Cardiac muscle cell (in vitro differentiated cells and primary cell): Measurements from ENCODE around the gene POLDIP3. TPM values are rescaled to one million over a fixed set of nuclear protein-coding genes. Genes with fewer than 3 reads are reported as not detected.

ENCODE experiments used
- DNase-seq, 2 donors: peaks; one replicate each; pipeline versions ENCODE4 v3.0.0 to v3.0.0-alpha.2; 2010 to 2017; ENCODE audit warnings: low read depth in 1 of 2, low spot score in 1 of 2
- H3K27ac ChIP-seq: fragments of 200-600 bp; sonication (generic); 2 replicates; pipeline ENCODE4 v1.5.1; 2016
- H3K27me3 ChIP-seq: fragments of 200-600 bp; sonication (generic); 2 replicates; pipeline ENCODE4 v1.6.0; 2016; ENCODE audit warnings: control low read depth
- H3K36me3 ChIP-seq: fragments of 200-600 bp; sonication (generic); 2 replicates; pipeline ENCODE4 v1.5.1; 2016; ENCODE audit warnings: control low read depth
- H3K4me1 ChIP-seq: fragments of 200-600 bp; sonication (generic); 2 replicates; pipeline ENCODE4 v1.8.1; 2017; ENCODE audit warnings: low read depth, mild to moderate bottlenecking, mixed run types
- H3K4me3 ChIP-seq: fragments of 200-600 bp; sonication (generic); 2 replicates; pipeline ENCODE4 v1.5.1; 2016; ENCODE audit warnings: mild to moderate bottlenecking
- H3K9me3 ChIP-seq: fragments of 200-600 bp; sonication (generic); 2 replicates; pipeline ENCODE4 v1.5.1; 2017; ENCODE audit warnings: low read depth, mild to moderate bottlenecking, control low read depth
- polyA plus RNA-seq: library from polyadenylated mRNA; unstranded; fragments of >200 nt; fragmentation: Nextera tagmentation; extraction: Ambion mirVana; gene quantifications from 2 replicates; pipeline ENCODE4 v1.2.1, GENCODE V29; 2016
- total RNA-seq: library from RNA; depleted of rRNA; stranded (reverse); fragments of >200 nt; gene quantifications from 2 replicates; pipeline ENCODE4 v1.2.3, GENCODE V29; 2016
- TF ChIP-seq, protein P1 (sequence below): IDR thresholded peaks from 2 replicates; pipeline ENCODE4 v1.5.1; 2012; ENCODE audit warnings: low read depth, mild to moderate bottlenecking, low read length

The POLDIP3 gene, protein sequence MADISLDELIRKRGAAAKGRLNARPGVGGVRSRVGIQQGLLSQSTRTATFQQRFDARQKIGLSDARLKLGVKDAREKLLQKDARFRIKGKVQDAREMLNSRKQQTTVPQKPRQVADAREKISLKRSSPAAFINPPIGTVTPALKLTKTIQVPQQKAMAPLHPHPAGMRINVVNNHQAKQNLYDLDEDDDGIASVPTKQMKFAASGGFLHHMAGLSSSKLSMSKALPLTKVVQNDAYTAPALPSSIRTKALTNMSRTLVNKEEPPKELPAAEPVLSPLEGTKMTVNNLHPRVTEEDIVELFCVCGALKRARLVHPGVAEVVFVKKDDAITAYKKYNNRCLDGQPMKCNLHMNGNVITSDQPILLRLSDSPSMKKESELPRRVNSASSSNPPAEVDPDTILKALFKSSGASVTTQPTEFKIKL
- total RNA-seq = 41.5 and 58.8 TPM in 2 replicates
- polyA plus RNA-seq = 63.1 and 92.3 TPM in 2 replicates

DNA sequence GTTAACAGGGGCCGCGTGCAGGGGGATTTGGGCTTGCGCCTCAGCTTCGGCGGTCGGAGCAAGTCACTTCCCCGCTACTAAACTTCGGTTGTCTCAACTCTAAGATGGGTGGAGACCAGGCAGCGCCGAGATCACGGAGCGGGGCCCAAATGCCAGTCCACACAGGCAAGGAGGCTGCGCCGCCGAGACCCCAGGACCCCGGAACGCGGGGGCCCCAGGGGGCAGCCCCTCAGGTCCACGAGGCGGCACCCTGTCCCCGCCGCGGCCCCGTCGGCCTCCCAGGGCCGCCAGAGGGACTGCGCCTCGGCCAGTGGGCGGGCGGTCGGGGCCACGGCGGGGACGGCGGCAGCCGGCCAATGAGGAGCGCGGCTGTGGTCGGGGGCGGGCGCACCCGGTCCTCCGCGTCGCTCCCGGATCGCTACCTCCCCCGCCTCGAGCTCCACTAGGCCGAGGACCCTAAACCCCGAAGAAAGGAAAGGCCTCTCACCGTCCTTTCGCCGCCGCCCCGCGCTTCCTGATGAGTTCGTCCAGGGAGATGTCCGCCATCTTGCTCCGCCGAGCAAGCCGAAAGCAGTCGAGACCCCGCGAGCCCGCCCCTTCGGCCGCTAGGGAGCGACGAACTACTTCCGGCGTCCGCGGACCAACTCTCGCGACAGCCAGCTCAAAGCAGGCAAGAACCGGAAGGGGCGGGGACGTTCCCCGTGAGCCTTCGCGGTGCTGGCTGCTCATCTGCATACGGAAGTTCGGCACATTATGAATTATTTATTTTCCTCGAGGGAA, at the start of gene POLDIP3:
TSS of gene POLDIP3 (minus strand) at position 572 of the 780 bp plus-strand sequence. CDS start at position 546, 26 bp downstream.
- peaks cover 8% of the 10 kb centered on the region for H3K4me1 ChIP-seq
- H3K9me3 ChIP-seq = no peaks in the 10 kb centered on the region
- H3K36me3 ChIP-seq = no peaks in the 10 kb centered on the region
- H3K4me3 ChIP-seq = peak within 1 kb of the TSS; percentile 79
- TF ChIP-seq, protein P1, sequence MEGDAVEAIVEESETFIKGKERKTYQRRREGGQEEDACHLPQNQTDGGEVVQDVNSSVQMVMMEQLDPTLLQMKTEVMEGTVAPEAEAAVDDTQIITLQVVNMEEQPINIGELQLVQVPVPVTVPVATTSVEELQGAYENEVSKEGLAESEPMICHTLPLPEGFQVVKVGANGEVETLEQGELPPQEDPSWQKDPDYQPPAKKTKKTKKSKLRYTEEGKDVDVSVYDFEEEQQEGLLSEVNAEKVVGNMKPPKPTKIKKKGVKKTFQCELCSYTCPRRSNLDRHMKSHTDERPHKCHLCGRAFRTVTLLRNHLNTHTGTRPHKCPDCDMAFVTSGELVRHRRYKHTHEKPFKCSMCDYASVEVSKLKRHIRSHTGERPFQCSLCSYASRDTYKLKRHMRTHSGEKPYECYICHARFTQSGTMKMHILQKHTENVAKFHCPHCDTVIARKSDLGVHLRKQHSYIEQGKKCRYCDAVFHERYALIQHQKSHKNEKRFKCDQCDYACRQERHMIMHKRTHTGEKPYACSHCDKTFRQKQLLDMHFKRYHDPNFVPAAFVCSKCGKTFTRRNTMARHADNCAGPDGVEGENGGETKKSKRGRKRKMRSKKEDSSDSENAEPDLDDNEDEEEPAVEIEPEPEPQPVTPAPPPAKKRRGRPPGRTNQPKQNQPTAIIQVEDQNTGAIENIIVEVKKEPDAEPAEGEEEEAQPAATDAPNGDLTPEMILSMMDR = peak; percentile 24
- H3K27me3 ChIP-seq = no peaks in the 10 kb centered on the region
- peak within 1 kb of the TSS; percentile 99 for H3K27ac ChIP-seq
- peak; percentile 99 for DNase-seq

DNA sequence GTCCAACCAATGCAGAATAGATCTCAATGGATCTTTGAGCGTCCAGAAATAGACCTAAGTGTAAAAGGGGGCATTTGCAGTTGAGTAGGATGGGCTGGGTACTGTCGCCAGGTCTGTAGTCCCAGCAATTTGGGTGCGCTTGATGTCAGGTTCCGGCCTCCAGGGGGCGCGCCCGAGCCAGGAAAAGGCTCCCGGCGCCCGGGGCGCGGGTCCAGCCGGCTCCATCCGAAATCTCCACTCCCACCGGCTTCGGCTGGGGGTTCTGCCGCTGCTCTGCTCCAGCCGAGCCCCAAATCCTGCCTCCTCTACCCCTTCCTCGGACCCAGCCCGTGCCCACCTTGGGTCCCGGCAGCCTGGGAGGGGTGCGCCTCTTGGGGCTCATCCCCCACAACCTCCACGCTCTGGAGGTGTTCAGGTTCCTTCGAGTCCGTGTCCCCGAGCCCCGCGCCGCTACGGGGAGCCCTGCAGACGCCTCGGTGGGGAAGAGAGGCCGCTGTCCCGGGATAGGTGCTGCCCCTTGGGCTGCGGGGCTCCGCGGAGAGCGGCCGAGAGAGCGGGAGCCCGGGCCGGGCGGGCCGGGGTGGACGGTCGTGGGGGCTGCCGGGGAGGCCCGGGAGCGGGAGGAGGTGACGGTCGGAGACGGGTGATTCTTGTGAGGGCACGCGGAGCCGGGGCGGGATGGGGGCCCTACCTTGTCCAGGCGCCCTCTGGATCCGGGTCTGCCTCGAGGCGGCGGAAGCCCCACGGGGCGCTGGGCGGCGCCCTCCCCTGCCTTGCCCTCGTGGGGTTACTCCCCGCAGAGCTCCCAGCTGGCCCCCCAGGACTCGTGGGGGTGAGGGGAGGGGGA, 47.5 kb upstream of the POLDIP3 start:
- Histone ChIP-seq H3K36me3 (no peaks in the 10 kb centered on the region), H3K4me1 (no peaks in the 10 kb centered on the region), H3K4me3 (peak overlapping the region; percentile 39), H3K27ac (no peak overlapping the region), H3K27me3 (peaks cover 28% of the 10 kb centered on the region), H3K9me3 (no peaks in the 10 kb centered on the region)
- peak; percentile 76 to 86 for DNase-seq
- TF ChIP-seq, protein P1 = peak; percentile 79

DNA sequence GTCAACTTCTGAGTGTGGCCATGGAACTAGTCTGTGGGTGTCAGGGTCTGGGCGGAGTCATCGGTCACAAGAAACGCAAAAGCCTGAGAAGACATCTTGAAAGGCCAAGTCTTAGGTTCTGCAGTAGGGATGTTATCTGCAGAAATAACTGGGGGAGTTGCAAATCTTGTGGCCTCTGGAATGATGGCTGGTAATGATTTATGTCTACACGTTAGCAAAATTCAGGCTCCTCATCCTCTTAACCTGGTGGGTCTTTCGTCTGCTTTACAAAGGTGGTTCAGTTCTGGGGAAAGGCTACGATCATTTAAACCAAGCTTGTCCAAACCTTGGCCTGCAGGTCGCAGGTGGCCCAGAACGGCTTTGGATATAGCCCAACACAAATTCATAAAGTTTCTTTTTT, 41.9 kb upstream of the POLDIP3 start:
- no peak overlapping the region for H3K4me3 ChIP-seq
- H3K4me1 ChIP-seq = peaks cover 13% of the 10 kb centered on the region
- H3K27me3 ChIP-seq = no peaks in the 10 kb centered on the region
- H3K27ac ChIP-seq = no peak overlapping the region
- TF ChIP-seq, protein P1 = no peak
- DNase-seq = no peak
- no peaks in the 10 kb centered on the region for H3K36me3 ChIP-seq
- H3K9me3 ChIP-seq = no peaks in the 10 kb centered on the region

DNA sequence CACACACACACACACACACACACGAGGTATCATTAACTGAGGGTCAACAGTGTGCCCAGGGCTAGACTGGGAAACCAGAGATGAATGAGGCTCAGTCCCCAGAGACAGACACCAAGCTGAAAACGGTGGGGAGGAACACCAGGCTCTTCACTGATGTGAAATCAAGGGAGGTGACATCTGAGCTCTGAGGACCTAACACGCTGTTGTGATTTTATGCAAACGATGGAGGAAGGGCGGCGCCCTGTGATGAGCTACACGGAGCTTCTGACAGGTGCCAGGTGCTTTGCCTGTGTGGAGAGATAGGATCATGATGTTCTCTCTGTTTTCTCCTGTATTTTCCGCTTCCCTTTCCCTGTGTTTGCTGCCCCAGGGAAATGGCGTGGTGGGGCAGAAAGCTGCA, 41.0 kb upstream of the POLDIP3 start:
- Histone ChIP-seq H3K4me1 (peaks cover 13% of the 10 kb centered on the region), H3K36me3 (no peaks in the 10 kb centered on the region), H3K27ac (no peak overlapping the region), H3K27me3 (no peaks in the 10 kb centered on the region), H3K9me3 (no peaks in the 10 kb centered on the region), H3K4me3 (no peak overlapping the region)
- TF ChIP-seq, protein P1 = no peak
- DNase-seq = no peak

DNA sequence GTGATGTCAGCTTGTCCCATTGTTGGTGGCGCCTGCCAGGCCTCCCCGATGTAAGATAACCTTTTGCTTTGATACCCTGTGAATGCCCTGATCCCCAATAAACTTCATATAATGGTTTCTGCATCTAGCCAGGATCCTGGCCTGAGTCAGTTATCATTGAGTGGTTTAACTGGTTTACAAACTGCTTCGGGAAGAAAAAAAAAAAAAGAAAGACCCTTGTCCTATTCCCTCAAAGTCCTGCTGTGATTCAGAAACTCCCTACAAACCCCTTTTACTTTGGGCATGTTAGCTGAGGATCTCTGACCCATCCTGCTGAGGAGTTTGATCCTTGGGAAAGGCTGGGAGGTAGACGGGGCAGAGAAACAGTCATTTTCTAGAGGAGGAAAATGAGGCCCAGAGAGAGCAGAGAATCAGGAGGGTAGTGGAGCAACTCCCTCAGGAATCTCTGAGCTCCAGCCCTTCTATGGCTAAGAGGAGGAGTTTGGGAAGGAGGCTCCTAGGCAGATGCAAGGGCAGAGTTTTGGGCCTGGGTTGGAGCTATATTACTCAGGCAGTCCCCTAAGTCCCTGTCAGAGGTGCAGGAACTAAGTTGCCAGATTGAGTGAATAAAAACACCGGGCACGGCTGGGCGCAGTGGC, 39.9 kb upstream of the POLDIP3 start:
- H3K9me3 ChIP-seq = no peaks in the 10 kb centered on the region
- H3K27me3 ChIP-seq = no peaks in the 10 kb centered on the region
- H3K27ac ChIP-seq = peak overlapping the region; percentile 50
- no peak overlapping the region for H3K4me3 ChIP-seq
- no peaks in the 10 kb centered on the region for H3K36me3 ChIP-seq
- DNase-seq = no peak
- TF ChIP-seq, protein P1 = no peak
- peaks cover 13% of the 10 kb centered on the region for H3K4me1 ChIP-seq
